Measurements from ENCODE around the gene ZNF488.
A peak's percentile ranks its signal among the peaks of the same experiment; 100 is the strongest.
"Not testable (repeated sequence)": the region's sequence is repeated elsewhere in the genome, so short reads cannot be mapped to it uniquely, and the experiment has no call there.

The ZNF488 gene

GRCh38 chr10:47409866-47410256 lies 25.8 kb upstream of the ZNF488 start:
- no peak for DNase-seq

DNA sequence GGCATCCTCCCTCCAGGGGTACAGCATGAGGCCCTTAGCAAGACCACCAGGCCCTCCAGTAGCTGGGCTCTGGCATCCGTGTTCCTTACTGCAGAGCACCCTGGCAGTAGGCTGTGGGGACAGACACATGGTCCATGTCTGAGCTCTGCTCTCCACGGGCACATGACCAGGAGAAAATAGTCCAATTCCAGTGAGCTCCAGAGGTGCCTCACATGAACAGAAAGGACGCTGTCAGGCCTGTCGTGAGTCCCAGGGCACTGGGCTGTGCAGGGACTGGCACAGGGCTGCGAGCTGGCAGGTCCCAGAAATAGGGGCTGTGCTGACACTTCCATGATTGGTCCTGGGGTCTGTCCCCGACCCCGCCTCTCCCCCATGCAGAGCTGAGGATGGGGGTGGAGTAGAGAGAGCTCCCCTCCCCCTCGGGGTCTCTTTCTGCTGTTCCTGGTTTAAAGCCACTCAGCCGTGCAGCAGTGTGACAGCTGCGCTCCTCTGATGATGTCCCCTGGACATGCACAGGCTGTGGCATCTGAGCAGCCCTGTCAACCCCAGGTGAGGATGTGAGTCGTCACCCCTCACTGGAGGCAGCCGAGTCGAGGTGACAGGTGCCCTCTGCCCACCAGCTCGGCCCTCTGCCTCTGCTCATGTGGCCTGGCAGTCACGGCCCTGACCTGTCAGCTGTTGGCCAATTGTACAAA lies 25.2 kb upstream of the ZNF488 start:
- DNase-seq = no peak

DNA sequence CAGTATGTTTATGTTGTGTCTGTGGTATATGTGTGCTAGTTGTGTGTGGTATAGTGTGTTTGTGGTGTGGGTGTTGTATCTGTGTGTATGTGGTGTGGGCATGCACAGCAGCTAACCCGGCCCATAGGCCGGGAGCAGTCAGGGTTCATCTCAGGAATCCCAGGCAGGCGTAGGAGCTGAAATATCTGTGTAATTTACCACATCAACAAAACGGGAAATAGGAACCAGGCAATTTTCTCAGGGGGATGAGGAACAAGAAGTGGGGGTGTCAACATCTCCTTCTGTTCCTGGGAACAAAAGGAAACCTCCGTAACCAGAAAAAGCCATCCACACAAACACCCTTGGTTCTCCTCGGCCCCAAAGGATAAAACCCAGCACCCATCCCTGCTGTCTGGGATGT lies 24.5 kb upstream of the ZNF488 start:
- DNase-seq = no peak

- no peak for DNase-seq
Measured at GRCh38 chr10:47406870-47407691, 23.0 kb upstream of the ZNF488 start.

DNA sequence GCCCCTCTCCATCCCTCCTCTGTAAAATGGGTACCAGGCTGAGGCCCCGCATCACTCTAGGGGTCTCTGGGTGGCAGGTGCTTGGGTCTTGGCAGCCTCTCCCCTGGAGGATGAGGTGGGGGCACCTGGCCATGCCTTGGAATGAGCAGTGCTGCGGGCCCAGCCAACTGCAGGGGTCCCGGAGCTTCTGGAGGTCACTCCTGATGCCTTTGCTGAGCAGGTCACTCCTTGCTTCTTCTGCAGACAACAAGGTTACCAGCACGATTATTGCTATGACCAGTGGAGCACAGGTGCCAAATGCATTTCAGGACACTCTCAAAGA lies 22.4 kb upstream of the ZNF488 start:
- no peak for DNase-seq

- DNase-seq = no peak
Measured at GRCh38 chr10:47405857-47406547, 21.9 kb upstream of the ZNF488 start.

DNA sequence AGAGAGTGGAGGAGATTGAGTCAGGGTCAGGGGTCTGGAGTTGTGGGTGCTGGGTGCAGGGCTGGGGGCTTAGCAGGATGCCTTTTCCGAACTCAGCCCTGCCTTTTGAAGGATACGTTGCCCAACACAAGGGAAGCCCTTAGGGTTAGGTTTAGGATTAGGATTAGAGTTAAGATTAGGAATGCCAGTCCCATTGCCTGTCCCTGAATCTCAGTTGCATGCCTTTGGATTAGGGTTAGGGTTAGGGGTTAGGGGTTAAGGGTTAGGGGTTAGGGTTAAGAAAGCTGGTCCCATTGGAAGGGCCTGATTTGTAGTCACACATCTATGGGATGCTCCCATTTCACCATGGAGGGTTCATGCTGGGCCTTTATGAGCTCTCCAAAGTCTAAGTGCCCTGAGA lies 20.8 kb upstream of the ZNF488 start:
- no peak for DNase-seq

DNA sequence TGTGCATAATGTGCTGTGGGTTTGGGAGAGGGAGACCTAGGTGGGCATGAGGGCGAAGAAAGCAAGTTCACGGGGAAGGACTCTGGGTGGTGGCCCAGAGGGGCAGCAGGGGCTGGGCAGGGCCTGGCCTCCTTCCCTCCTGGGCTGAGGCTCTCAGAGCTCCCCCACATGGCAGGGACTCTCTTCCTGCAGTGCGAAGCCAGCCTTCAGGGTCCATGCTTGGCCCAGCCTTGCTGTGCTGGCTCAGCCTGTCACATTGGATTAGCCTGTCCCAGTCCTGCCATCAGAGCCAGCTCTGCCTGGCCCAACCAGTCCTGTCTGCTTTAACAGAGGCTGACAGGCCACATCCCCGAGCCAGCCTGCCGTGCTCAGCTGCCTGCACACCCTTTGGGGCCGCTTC lies 20.4 kb upstream of the ZNF488 start:
- no peak for DNase-seq

GRCh38 chr10:47403446-47404318 lies 19.6 kb upstream of the ZNF488 start:
- no peak for DNase-seq

DNA sequence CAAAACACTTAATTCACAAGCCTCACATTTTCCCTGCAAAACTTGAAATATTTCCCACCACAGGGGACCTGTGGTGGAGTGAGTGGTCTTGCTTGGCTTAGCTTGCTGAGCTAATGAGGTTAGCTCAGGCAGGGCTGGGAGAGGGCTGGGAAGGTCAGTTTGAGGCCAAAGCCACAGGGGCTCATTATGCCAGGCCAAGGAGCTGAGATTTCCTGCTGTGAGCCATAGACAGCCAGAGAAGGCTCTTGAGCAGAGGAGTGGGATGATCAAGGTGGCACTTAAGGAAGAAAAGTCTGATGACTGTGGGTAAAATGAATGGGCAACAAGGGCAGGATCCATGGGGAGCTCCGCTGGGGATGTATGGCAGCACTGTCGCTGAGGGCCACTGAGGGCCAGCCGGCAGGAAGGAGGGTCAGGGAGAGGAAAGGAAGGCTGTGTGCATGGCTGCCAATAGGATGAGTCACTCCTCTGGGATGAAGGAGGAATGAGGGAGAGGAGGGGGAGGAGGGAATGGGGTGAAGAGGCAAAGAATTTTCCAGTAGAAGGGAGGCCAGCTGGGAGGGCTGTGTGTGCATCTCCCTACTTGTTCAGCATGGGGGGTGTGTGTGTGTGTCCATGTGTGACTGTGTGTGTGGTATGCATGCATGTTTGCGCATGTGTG lies 18.7 kb upstream of the ZNF488 start:
- DNase-seq = no peak

- no peak for DNase-seq
Measured at GRCh38 chr10:47401874-47402640, 18.0 kb upstream of the ZNF488 start.

GRCh38 chr10:47401210-47401609 lies 17.1 kb upstream of the ZNF488 start:
- no peak for DNase-seq

DNA sequence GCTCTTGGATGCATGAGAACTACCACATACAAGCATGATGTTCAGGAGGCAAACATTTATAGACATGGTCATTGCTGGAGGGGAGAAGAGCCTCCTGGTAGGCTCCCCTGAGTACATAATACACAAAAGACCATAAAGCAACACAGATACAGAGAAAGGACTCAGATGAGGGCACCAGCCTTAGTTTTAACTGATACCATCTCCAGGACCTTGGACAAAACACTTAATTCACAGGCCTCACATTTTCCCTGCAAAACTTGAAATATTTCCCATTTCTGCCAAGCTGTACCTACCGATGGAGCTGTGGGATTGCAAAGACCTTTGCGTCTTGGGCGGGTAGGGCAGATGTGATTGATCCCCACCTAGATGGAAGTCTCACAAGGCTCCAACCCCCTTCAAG lies 16.7 kb upstream of the ZNF488 start:
- no peak for DNase-seq

DNA sequence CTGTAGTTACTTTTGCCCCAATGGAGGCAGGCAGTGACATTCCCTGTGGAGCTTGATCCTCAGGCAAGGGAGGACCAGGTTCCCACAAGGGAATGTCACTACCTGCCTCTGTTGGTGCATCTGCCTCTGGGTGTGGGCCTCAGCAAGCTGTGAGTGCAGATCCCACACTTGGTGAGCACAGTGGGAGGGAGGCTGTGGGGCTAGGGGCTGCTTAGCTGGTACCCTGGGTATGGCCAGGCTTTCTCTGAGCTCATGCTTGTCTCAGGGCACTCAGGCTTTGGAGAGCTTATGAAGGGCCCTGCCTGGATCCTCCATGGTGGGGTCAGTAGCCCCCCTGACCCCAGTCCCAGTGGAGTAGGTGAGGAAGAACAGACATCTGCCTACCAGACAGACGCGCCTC lies 16.2 kb upstream of the ZNF488 start:
- DNase-seq = no peak

DNA sequence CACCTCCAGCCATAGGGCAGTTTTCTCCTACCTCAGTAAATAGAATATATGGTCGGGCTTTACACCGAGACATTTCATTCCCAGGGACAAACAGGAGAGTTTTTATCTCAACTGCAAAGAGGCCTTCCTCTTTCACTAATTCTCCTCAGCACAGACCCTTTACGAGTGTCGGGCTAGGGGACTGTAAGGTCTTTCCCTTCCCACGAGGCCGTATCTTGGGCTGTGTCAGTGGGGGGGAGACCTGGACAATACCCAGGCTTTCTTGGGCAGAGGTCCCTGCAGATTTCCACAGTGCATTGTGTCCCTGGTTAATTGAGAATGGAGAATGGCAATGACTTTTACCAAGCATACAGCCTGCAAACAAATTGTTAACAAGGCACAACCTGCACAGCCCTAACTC lies 13.2 kb upstream of the ZNF488 start:
- DNase-seq = no peak

DNA sequence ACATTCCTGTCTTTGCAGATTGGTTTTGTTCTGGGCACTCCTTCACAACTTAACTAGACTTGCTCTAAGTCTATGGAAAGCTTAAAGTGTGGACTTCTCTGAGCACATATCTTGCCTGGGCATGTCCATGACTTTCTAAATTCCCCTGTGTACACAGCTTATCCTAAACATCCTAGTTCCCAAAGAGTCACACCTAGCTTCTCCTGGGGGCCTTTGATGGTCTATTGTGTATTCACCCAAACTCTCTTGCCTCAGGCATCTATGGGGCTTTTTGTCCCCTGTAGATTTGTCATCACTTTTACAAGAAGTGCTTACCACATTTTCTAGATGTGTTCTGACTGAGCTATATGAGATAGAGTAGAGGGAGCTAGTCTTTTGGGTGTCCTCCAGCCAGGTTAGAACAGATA lies 12.2 kb upstream of the ZNF488 start:
- DNase-seq = no peak

GRCh38 chr10:47389619-47390018 lies 5.5 kb upstream of the ZNF488 start:
- no peak for DNase-seq

DNA sequence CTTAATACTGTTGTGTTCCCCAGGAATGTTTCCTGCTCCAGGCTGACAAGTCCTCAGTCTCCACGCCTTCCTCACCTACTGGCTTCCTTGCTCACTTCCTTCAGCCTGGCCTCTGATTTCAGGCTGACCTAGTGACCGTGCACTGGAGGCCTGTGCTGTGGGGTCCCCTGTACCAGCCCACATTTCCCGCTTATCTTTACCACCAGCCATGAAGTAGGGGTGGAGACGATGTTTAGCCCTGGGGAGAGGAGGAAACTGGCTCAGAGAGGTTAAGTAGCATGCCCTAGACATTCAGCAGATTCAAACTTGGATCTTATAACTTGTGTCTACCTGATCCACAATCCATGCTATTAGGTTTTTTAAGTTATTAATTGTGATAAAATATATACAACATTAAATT lies 4.8 kb upstream of the ZNF488 start:
- DNase-seq = no peak

- not testable (repeated sequence) for DNase-seq
Measured at GRCh38 chr10:47386104-47386503, 2.0 kb upstream of the ZNF488 start.

DNA sequence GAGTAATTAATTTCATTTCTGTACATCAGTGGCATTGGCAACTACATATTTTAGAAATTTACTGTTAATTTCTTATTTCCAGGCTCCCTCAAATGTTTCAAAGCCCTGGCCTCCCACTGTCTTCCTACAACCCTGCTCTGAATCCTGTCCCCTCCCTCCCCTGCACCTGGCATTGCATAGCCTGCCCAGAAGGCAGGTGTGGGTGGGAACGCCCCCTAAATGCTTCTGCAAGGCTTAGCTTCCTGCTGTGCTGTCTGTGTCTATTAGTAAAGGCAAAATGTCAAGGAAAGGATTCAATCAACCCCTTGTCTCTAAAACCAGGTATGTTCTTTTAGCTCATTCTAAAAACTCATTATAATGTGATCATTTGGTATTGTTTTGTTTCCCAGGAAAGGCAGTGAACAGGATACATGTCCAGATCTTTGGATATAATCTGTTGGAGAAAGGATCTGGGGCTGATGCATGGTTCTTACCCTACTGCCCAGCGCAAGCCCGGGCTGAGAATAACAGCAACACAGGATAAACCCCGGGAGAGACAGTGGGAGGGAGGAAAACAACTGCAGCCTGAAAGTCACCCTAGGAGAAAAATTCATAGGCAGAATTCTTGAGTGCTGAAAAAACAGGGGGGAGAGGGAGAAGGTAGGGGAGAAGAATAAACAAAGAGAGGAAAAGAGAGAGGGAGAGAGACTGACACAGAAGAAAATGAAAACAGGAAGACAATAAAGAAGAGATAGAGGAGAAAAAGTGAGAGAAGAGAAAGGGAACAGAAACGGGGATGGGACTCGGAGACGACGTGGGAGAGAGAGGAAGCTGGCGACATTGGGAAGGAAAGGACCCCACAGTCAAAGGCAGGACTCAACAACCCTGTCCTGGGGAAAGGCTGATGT lies 589 bp downstream of the ZNF488 start:
- peak; percentile 32 for DNase-seq

All from RPMI8226 (cell line).